HG02759 (cell line): Measurements from ENCODE around the gene ROPN1B.

Experiments
- ATAC-seq: cut with Tn5 transposase; IDR thresholded peaks from one replicate; pipeline ENCODE4 v1.9.1; 2021; ENCODE audit warnings: mild to moderate bottlenecking, moderate library complexity; ENCODE audit not compliant: unreplicated experiment

The ROPN1B gene

GRCh38 chr3:126003447-126004190, 34.6 kb downstream of the ROPN1B start:
- ATAC-seq: no peak

GRCh38 chr3:126004217-126004616, 35.2 kb downstream of the ROPN1B start:
- no peak for ATAC-seq

GRCh38 chr3:126004692-126005091, 35.7 kb downstream of the ROPN1B start:
- no peak for ATAC-seq

- ATAC-seq: no peak
Observed at GRCh38 chr3:126005951-126006350, 37.0 kb downstream of the ROPN1B start.

GRCh38 chr3:126008219-126008618, 39.2 kb downstream of the ROPN1B start:
- ATAC-seq: no peak

- no peak for ATAC-seq
Observed at GRCh38 chr3:126009181-126009580, 40.2 kb downstream of the ROPN1B start.

GRCh38 chr3:126013751-126014156, 44.8 kb downstream of the ROPN1B start:
- no peak for ATAC-seq

GRCh38 chr3:126014252-126014651, 45.3 kb downstream of the ROPN1B start:
- ATAC-seq: no peak

- ATAC-seq: no peak
Observed at GRCh38 chr3:126015075-126015474, 46.1 kb downstream of the ROPN1B start.

- ATAC-seq: no peak
Observed at GRCh38 chr3:126016616-126017015, 47.6 kb downstream of the ROPN1B start.

GRCh38 chr3:126017362-126017761, 48.4 kb downstream of the ROPN1B start:
- no peak for ATAC-seq

GRCh38 chr3:126018545-126018944, 49.6 kb downstream of the ROPN1B start:
- ATAC-seq: no peak

GRCh38 chr3:126018995-126019394, 50.0 kb downstream of the ROPN1B start:
- ATAC-seq: no peak

GRCh38 chr3:126019683-126020082, 50.7 kb downstream of the ROPN1B start:
- ATAC-seq: no peak

- ATAC-seq: no peak
Observed at GRCh38 chr3:126021224-126021623, 52.2 kb downstream of the ROPN1B start.

- ATAC-seq: no peak
Observed at GRCh38 chr3:126021702-126022101, 52.7 kb downstream of the ROPN1B start.

- ATAC-seq: no peak
Observed at GRCh38 chr3:126022741-126023359, 53.9 kb downstream of the ROPN1B start.

GRCh38 chr3:126023390-126023789, 54.4 kb downstream of the ROPN1B start:
- ATAC-seq: no peak

- no peak for ATAC-seq
Observed at GRCh38 chr3:126024049-126024854, 55.3 kb downstream of the ROPN1B start.

GRCh38 chr3:126025116-126025729, 56.2 kb downstream of the ROPN1B start:
- no peak for ATAC-seq

GRCh38 chr3:126025862-126026261, 56.9 kb downstream of the ROPN1B start:
- ATAC-seq: no peak
